Lower leg skin (tissue), 3 donors: ENCODE measurements around the gene SUPT5H.

Experiments
- CTCF ChIP-seq, 3 donors: fragments of 450-650 bp; IDR thresholded peaks; one replicate each; pipeline ENCODE4 v1.5.1; 2016; ENCODE audit warnings: antibody characterized with exemption in 3 of 3, mild to moderate bottlenecking in 3 of 3, moderate library complexity in 2 of 3
- POLR2A ChIP-seq, 2 donors: fragments of 450-650 bp; IDR thresholded peaks; one replicate each; pipeline ENCODE4 v1.6.1; 2016 to 2017; ENCODE audit warnings: antibody characterized with exemption in 2 of 2, mild to moderate bottlenecking in 1 of 2, moderate library complexity in 1 of 2

GRCh38 chr19:39433480-39434079, 11.8 kb upstream of the SUPT5H start:
- TF ChIP-seq CTCF (IDR thresholded peaks at IDR 0.05) (no peak), POLR2A (IDR thresholded peaks at IDR 0.05) (no peak)
